Adrenal gland (tissue), 12 donors: ENCODE data around the gene TMEM40. TPM values are rescaled to one million over a fixed set of nuclear protein-coding genes. Genes with fewer than 3 reads are reported as not detected.

ENCODE experiments used
- DNase-seq, 7 donors: peaks; one replicate each; pipeline ENCODE4 v3.0.0-alpha.2; 2019 to 2020
- H3K27ac ChIP-seq, 5 donors: fragments of 200-600 bp; sonication (generic) in 4 of 5; 1 replicate in 3 of 5; 2 replicates in 2 of 5; pipeline versions ENCODE4 v1.5.1 to v1.8.0; 2016 to 2020; ENCODE audit warnings: mild to moderate bottlenecking in 1 of 5
- H3K27me3 ChIP-seq: fragments of 200-600 bp; 2 replicates; pipeline ENCODE4 v1.8.0; 2021
- H3K36me3 ChIP-seq, 2 donors: fragments of 200-600 bp; replicated peaks in 1 of 2; 1 replicate in 1 of 2; 2 replicates in 1 of 2; pipeline versions ENCODE4 v1.5.1 to v1.8.0; 2018 to 2022
- H3K4me1 ChIP-seq, 2 donors: fragments of 200-600 bp; replicated peaks in 1 of 2; 1 replicate in 1 of 2; 2 replicates in 1 of 2; pipeline versions ENCODE4 v1.5.1 to v1.8.0; 2018 to 2021
- H3K4me3 ChIP-seq, 4 donors: fragments of 200-600 bp; sonication (generic) in 3 of 4; one replicate each; pipeline ENCODE4 v1.5.1; 2016 to 2018
- H3K9me3 ChIP-seq, 3 donors: fragments of 200-600 bp; sonication (generic) in 1 of 3; replicated peaks in 1 of 3; 1 replicate in 2 of 3; 2 replicates in 1 of 3; pipeline versions ENCODE4 v1.5.1 to v1.8.0; 2016 to 2021
- POLR2A ChIP-seq, 2 donors: fragments of 450-650 bp; IDR thresholded peaks; one replicate each; pipeline ENCODE4 v1.6.1; 2017; ENCODE audit warnings: antibody characterized with exemption in 2 of 2, mild to moderate bottlenecking in 2 of 2, moderate library complexity in 1 of 2
- WGBS, 4 donors: extraction: QIAGEN DNeasy Blood & Tissue Kit in 2 of 4; methylation state at CpG; one replicate each; pipeline versions ENCODE4 v1.1.5 to v1.1.7; 2013 to 2017; 5-methylcytosine and 5-hydroxymethylcytosine counted together
- intact Hi-C, 2 donors: fragments of 100-400 bp; cut with DNase I; formaldehyde crosslinking; loops; one replicate each; pipeline versions ENCODE4 v1.14.1 to v1.15.0; 2022 to 2023
- polyA plus RNA-seq, 3 donors: library from polyadenylated mRNA; stranded (reverse); fragments of 200-250 nt in 2 of 3; fragments of 350-450 nt in 1 of 3; fragmentation: Illumina TruSeq in 1 of 3; extraction: RNeasy Lipid Tissue Mini Kit (QIAGEN cat#74804) in 1 of 3; gene quantifications; one replicate each; pipeline ENCODE4 v1.2.3, GENCODE V29; 2013 to 2014
- total RNA-seq, 9 donors: library from RNA; depleted of rRNA in 4 of 9; stranded (reverse); fragments of >200 nt in 4 of 9; fragments of 120-200 nt in 1 of 9; fragmentation: NEBNext Ultra II Directional in 1 of 9; extraction: Animal tissue kit (Norgen Biotek cat#: 25700) in 1 of 9; gene quantifications; one replicate each; pipeline versions ENCODE4 v1.1.0 to v1.2.4, GENCODE V29; 2013 to 2023
- TF ChIP-seq, protein P1 (sequence below), 6 experiments: fragments of 450-650 bp in 4 of 6; fragments of 200-600 bp in 2 of 6; sonication (generic) in 1 of 6; IDR thresholded peaks; 1 replicate in 5 of 6; 2 replicates in 1 of 6; pipeline versions ENCODE4 v1.5.1 to v1.8.0; 2016 to 2021; ENCODE audit warnings: antibody characterized with exemption in 6 of 6, mild to moderate bottlenecking in 2 of 6, moderate library complexity in 1 of 6
- donor health status: healthy with polysubstance abuse.
- donor health status: Bipolar disorder and iron deficiency.
- donor health status: DM: yes; HTN: yes; CAD: no.
- donor health status: DM: no; HTN: no; CAD: no.
- donor health status: DM: no; HTN: no; CAD: no.
- donor health status: DM: yes; HTN: yes; CAD: no.

The TMEM40 gene
- total and polyA plus RNA-seq, 12 donors, result 0.17 to 1.5 (median 1.00) TPM; not detected in 8

DNA sequence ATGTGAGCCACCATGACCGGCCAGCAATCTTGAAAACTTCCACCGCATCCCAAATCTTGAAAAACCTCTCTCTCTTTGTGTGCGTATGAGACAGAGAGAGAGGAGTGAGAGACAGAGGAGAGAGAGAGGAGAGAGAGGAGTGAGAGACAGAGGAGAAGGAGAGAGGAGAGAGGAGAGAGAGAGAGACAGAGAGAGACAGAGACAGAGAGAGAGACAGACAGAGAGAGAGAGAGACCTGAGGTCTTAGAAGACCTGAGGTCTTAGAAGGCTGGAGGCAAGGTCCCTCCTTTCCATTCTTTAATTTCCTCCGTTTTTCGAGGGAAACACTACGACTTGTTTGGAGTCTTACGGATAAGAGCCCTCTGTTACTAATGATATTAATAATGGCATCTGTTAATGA, 39.5 kb downstream of the TMEM40 start:
- Histone ChIP-seq H3K9me3 (no peaks in the 10 kb centered on the region), H3K27ac (no peak overlapping the region), H3K36me3 (no peaks in the 10 kb centered on the region), H3K27me3 (no peaks in the 10 kb centered on the region), H3K4me1 (peaks cover 0 to 8% of the 10 kb centered on the region in 2 donors), H3K4me3 (peak overlapping the region in 1 of 4 donors; percentile 23)
- intact Hi-C loops, result no loop called here
- 29 to 42% (median 33%) methylated on average over 7 of the region's 7 CpGs for WGBS, 4 donors
- DNase-seq, result no peak
- TF ChIP-seq, protein P1, sequence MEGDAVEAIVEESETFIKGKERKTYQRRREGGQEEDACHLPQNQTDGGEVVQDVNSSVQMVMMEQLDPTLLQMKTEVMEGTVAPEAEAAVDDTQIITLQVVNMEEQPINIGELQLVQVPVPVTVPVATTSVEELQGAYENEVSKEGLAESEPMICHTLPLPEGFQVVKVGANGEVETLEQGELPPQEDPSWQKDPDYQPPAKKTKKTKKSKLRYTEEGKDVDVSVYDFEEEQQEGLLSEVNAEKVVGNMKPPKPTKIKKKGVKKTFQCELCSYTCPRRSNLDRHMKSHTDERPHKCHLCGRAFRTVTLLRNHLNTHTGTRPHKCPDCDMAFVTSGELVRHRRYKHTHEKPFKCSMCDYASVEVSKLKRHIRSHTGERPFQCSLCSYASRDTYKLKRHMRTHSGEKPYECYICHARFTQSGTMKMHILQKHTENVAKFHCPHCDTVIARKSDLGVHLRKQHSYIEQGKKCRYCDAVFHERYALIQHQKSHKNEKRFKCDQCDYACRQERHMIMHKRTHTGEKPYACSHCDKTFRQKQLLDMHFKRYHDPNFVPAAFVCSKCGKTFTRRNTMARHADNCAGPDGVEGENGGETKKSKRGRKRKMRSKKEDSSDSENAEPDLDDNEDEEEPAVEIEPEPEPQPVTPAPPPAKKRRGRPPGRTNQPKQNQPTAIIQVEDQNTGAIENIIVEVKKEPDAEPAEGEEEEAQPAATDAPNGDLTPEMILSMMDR (IDR thresholded peaks at IDR 0.05), result no peak
- TF ChIP-seq POLR2A (IDR thresholded peaks at IDR 0.05), result no peak

DNA sequence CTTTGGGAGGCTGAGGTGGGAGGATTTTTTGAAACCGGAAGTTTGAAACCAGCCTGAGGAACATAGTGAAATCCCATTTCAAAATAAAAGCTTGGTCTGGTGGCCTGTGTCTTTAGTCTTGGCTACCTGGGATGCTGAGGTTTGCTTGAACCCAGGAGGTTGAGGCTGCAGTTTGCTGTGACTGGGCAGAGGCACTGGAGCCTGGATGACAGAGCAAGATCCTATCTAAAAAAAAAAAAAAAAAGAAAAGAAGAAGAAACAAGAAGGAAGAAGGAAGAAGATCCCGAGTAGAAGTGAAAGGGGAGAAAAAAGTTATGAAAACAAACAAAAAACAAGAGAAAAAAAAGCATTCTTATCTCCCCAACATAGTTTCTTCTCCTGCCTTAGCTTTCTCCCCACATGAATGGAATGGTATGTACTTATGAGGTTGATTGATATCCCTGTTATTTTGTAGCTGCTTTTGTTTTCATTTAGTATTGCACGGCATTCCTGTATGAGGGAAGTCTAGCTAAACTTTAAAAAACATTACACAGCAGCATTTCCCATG, 42.4 kb downstream of the TMEM40 start:
- DNase-seq, result no peak
- no peak overlapping the region for H3K27ac ChIP-seq
- H3K27me3 ChIP-seq, result no peaks in the 10 kb centered on the region
- H3K36me3 ChIP-seq, result no peaks in the 10 kb centered on the region
- H3K4me3 ChIP-seq, result no peak overlapping the region
- H3K9me3 ChIP-seq, result no peaks in the 10 kb centered on the region
- H3K4me1 ChIP-seq, result peaks cover 0 to 8% of the 10 kb centered on the region in 2 donors
- 38 to 47% (median 41%) methylated on average over 3 of the region's 3 CpGs for WGBS, 4 donors
- intact Hi-C loops, result no loop called here
- TF ChIP-seq, protein P1 (IDR thresholded peaks at IDR 0.05), result no peak
- TF ChIP-seq POLR2A (IDR thresholded peaks at IDR 0.05), result no peak

DNA sequence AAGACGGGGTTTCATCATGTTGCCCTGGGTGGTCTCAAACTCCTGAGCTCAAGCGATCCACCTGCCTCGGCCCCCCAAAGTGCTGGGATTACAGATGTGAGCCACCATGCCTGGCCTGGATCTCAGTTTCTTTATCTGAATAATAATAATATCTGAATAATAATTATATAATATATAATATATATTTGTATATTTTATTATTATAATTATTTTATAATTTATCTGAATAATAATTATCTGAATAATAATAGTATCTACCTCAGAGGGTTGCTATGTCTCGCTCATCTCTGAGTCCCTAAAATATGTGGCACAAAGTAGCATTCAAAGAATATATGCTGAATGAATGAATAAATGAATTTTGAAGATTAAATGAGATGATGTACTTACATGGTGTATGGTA, 44.8 kb downstream of the TMEM40 start:
- intact Hi-C loops, result no loop called here
- no peaks in the 10 kb centered on the region for H3K4me1 ChIP-seq
- no peaks in the 10 kb centered on the region for H3K27me3 ChIP-seq
- no peak for TF ChIP-seq POLR2A (IDR thresholded peaks at IDR 0.05)
- TF ChIP-seq, protein P1 (IDR thresholded peaks at IDR 0.05), result no peak
- 85 to 94% (median 88%) methylated on average over 4 of the region's 4 CpGs for WGBS, 4 donors
- no peak for DNase-seq
- H3K27ac ChIP-seq, result no peak overlapping the region
- H3K4me3 ChIP-seq, result no peak overlapping the region
- no peaks in the 10 kb centered on the region for H3K36me3 ChIP-seq
- no peaks in the 10 kb centered on the region for H3K9me3 ChIP-seq

DNA sequence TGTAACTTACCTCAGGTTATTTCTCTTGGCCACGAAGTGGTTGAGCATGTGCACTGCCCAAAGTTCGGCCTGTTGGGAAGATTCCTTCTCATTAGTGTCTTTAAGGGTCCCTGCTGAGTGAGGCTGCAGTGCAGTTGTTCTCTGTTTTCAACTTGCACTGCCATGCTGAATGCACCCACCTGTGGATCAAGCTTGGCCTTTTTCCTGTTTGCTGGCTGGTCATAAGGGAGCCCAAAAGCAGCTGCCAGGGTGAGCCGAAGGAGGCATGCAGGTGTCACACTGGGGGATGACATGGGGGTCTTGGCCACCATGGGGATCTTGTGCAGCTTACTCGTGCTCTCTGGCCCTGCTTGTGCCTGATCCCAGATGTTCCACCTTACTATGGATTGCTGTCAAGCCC, 49.0 kb downstream of the TMEM40 start:
- Histone ChIP-seq H3K9me3 (no peaks in the 10 kb centered on the region), H3K27ac (no peak overlapping the region), H3K27me3 (no peaks in the 10 kb centered on the region), H3K4me3 (no peak overlapping the region), H3K36me3 (no peaks in the 10 kb centered on the region), H3K4me1 (no peaks in the 10 kb centered on the region)
- 77 to 84% (median 81%) methylated on average over 2 to 4 of the region's 4 CpGs for WGBS, 4 donors
- no peak for TF ChIP-seq POLR2A (IDR thresholded peaks at IDR 0.05)
- TF ChIP-seq, protein P1 (IDR thresholded peaks at IDR 0.05), result no peak
- intact Hi-C loops, result no loop called here
- DNase-seq, result no peak
